Neural cell (in vitro differentiated cells): Measurements from ENCODE around the gene PSRC1. TPM values are rescaled to one million over a fixed set of nuclear protein-coding genes. Genes with fewer than 3 reads are reported as not detected.

Experiments
- H2AFZ ChIP-seq: fragments of 200-600, 300-800 bp; sonication (generic), shearing (Covaris generic); 2 replicates; pipeline ENCODE4 v1.6.0; 2014; ENCODE audit warnings: low read depth, mild to moderate bottlenecking, antibody characterized with exemption, low read length, moderate library complexity
- H3F3A ChIP-seq: fragments of 200-600 bp; shearing (Covaris generic); 2 replicates; pipeline ENCODE4 v1.6.1; 2016; ENCODE audit warnings: mild to moderate bottlenecking, moderate library complexity, mixed read lengths, antibody characterized with exemption, low read length; ENCODE audit not compliant: insufficient read depth, poor library complexity, severe bottlenecking
- H3K27ac ChIP-seq: fragments of 200-600, 300-800 bp; sonication (generic), shearing (Covaris generic); 2 replicates; pipeline ENCODE4 v1.5.1; 2014; ENCODE audit warnings: mild to moderate bottlenecking, low read length, moderate library complexity
- H3K27me3 ChIP-seq: fragments of 300-800, 200-600 bp; sonication (generic), shearing (Covaris generic); 2 replicates; pipeline ENCODE4 v1.6.0; 2014; ENCODE audit warnings: mild to moderate bottlenecking, low read depth, low read length, moderate library complexity; ENCODE audit not compliant: insufficient read depth
- H3K36me3 ChIP-seq: fragments of 300-800, 200-600 bp; sonication (generic), shearing (Covaris generic); 2 replicates; pipeline ENCODE4 v1.5.1; 2014; ENCODE audit warnings: mild to moderate bottlenecking, antibody characterized with exemption, low read length, moderate library complexity; ENCODE audit not compliant: insufficient read depth
- H3K4me2 ChIP-seq: fragments of 300-800, 200-600 bp; sonication (generic), shearing (Covaris generic); 2 replicates; pipeline ENCODE4 v1.6.0; 2014; ENCODE audit warnings: mild to moderate bottlenecking, low read length
- H3K4me3 ChIP-seq: fragments of 300-800, 200-600 bp; sonication (generic), shearing (Covaris generic); 2 replicates; pipeline ENCODE4 v1.5.1; 2014; ENCODE audit warnings: mild to moderate bottlenecking, low read length, moderate library complexity
- H3K79me2 ChIP-seq: fragments of 200-600 bp; shearing (Covaris generic); replicated peaks from 2 replicates; pipeline ENCODE4 v1.6.0; 2014; ENCODE audit warnings: mild to moderate bottlenecking, low read length, moderate library complexity; ENCODE audit not compliant: insufficient read depth
- H3K9ac ChIP-seq: fragments of 300-800, 200-600 bp; sonication (generic), shearing (Covaris generic); 2 replicates; pipeline ENCODE4 v1.6.1; 2016; ENCODE audit warnings: mild to moderate bottlenecking, low read length, mixed read lengths
- H3K9me2 ChIP-seq: fragments of 200-600 bp; shearing (Covaris generic); 2 replicates; pipeline ENCODE4 v1.6.1; 2016; ENCODE audit warnings: mild to moderate bottlenecking, low read length, mixed read lengths; ENCODE audit not compliant: insufficient read depth
- H3K9me3 ChIP-seq: fragments of 200-600, 300-800 bp; sonication (generic), shearing (Covaris generic); 2 replicates; pipeline ENCODE4 v1.6.1; 2016; ENCODE audit warnings: mild to moderate bottlenecking, mixed run types, low read length, moderate library complexity, mixed read lengths
- H4K20me1 ChIP-seq: fragments of 200-600 bp; shearing (Covaris generic); 2 replicates; pipeline ENCODE4 v1.6.1; 2016; ENCODE audit warnings: mild to moderate bottlenecking, mixed run types; ENCODE audit not compliant: insufficient read depth
- CTCF ChIP-seq: fragments of 450-650 bp; IDR thresholded peaks from 2 replicates; pipeline ENCODE4 v1.5.1; 2014; ENCODE audit warnings: antibody characterized with exemption, mild to moderate bottlenecking, moderate library complexity; ENCODE audit not compliant: poor library complexity, severe bottlenecking
- EP300 ChIP-seq: fragments of 450-650 bp; conservative IDR thresholded peaks from 2 replicates; pipeline ENCODE4 v1.6.1; 2014; ENCODE audit warnings: antibody characterized with exemption, mild to moderate bottlenecking, moderate library complexity; ENCODE audit not compliant: poor library complexity, severe bottlenecking
- EZH2 ChIP-seq: fragments of 200-600, 300-800 bp; shearing (Covaris generic), sonication (generic); IDR thresholded peaks from 2 replicates; pipeline ENCODE4 v1.6.1; 2014; ENCODE audit warnings: antibody characterized with exemption, low read length, borderline replicate concordance, mild to moderate bottlenecking; ENCODE audit not compliant: insufficient read depth, poor library complexity, severe bottlenecking
- MXI1 ChIP-seq: fragments of 450-650 bp; conservative IDR thresholded peaks from 2 replicates; pipeline ENCODE4 v1.6.1; 2014; ENCODE audit warnings: antibody characterized with exemption, mild to moderate bottlenecking; ENCODE audit not compliant: poor library complexity, severe bottlenecking
- POLR2AphosphoS5 ChIP-seq: IDR thresholded peaks from 2 replicates; pipeline ENCODE4 v1.6.1; 2012
- RAD21 ChIP-seq: fragments of 450-650 bp; conservative IDR thresholded peaks from 2 replicates; pipeline ENCODE4 v1.6.1; 2014; ENCODE audit warnings: antibody characterized with exemption, mild to moderate bottlenecking, moderate library complexity
- REST ChIP-seq: IDR thresholded peaks from 2 replicates; pipeline ENCODE4 v1.6.1; 2012; ENCODE audit warnings: borderline replicate concordance
- SMC3 ChIP-seq: fragments of 450-650 bp; conservative IDR thresholded peaks from 2 replicates; pipeline ENCODE4 v1.6.1; 2014; ENCODE audit warnings: antibody characterized with exemption, mild to moderate bottlenecking, moderate library complexity; ENCODE audit not compliant: poor library complexity
- TAF1 ChIP-seq: IDR thresholded peaks from 2 replicates; pipeline ENCODE4 v1.6.1; 2012; ENCODE audit warnings: low read depth
- polyA plus RNA-seq: library from polyadenylated mRNA; depleted of rRNA; stranded (reverse); fragments of >200 nt; gene quantifications from 2 replicates; pipeline ENCODE4 v1.2.3, GENCODE V29; 2014

The PSRC1 gene
- polyA plus RNA-seq, 1 donor from 2014 or later = 5.4 TPM

- no peaks in the 10 kb centered on the region for H4K20me1 ChIP-seq
- TF ChIP-seq POLR2AphosphoS5 (no peak), EP300 (no peak), TAF1 (no peak), REST (no peak), EZH2 (no peak), MXI1 (no peak), CTCF (no peak), SMC3 (no peak), RAD21 (no peak)
- H3K9me3 ChIP-seq = no peaks in the 10 kb centered on the region
- no peak overlapping the region for H2AFZ ChIP-seq
- H3K9me2 ChIP-seq = no peaks in the 10 kb centered on the region
- H3F3A ChIP-seq = no peaks in the 10 kb centered on the region
- no peaks in the 10 kb centered on the region for H3K79me2 ChIP-seq
- no peak overlapping the region for H3K9ac ChIP-seq
- no peak overlapping the region for H3K4me3 ChIP-seq
- no peak overlapping the region for H3K27ac ChIP-seq
- no peaks in the 10 kb centered on the region for H3K27me3 ChIP-seq
- no peak overlapping the region for H3K4me2 ChIP-seq
- H3K36me3 ChIP-seq = no peaks in the 10 kb centered on the region
Observed at GRCh38 chr1:109304226-109304920, 21.4 kb upstream of the PSRC1 start.

GRCh38 chr1:109301874-109302273 is 18.9 kb upstream of the PSRC1 start:
- Histone ChIP-seq H3K27me3 (no peaks in the 10 kb centered on the region), H3K27ac (no peak overlapping the region), H4K20me1 (no peaks in the 10 kb centered on the region), H3K36me3 (no peaks in the 10 kb centered on the region), H3K4me3 (no peak overlapping the region), H3K4me2 (no peak overlapping the region), H3K9ac (no peak overlapping the region), H3K9me2 (no peaks in the 10 kb centered on the region), H2AFZ (no peak overlapping the region), H3K79me2 (no peaks in the 10 kb centered on the region), H3K9me3 (no peaks in the 10 kb centered on the region), H3F3A (no peaks in the 10 kb centered on the region)
- TF ChIP-seq EP300 (no peak), CTCF (no peak), RAD21 (no peak), TAF1 (no peak), POLR2AphosphoS5 (no peak), REST (no peak), EZH2 (no peak), SMC3 (no peak)
